Stimulated activated CD4-positive, alpha-beta T cell treated with anti-CD3 and anti-CD28 coated beads, Interleukin-1b, Interleukin-23, amount 100 ng/mL, for 24 hours (primary cell): ENCODE data around the gene AFAP1.

Experiments
- DNase-seq, 4 experiments: peaks; one replicate each; pipeline ENCODE4 v3.0.0-alpha.2; 2020; ENCODE audit warnings: low read depth in 4 of 4, low spot score in 1 of 4

The AFAP1 gene

GRCh38 chr4:7740866-7741525, 198.7 kb downstream of the AFAP1 start:
- DNase-seq, result no peak

- no peak for DNase-seq
These were observed 199.5 kb downstream of the AFAP1 start for GRCh38 chr4:7739918-7740865.

GRCh38 chr4:7739077-7739917, 200.4 kb downstream of the AFAP1 start:
- no peak for DNase-seq

- no peak for DNase-seq
These were observed 201.1 kb downstream of the AFAP1 start for GRCh38 chr4:7738458-7739076.

GRCh38 chr4:7737752-7738457, 201.8 kb downstream of the AFAP1 start:
- DNase-seq, result no peak

- no peak for DNase-seq
These were observed 202.4 kb downstream of the AFAP1 start for GRCh38 chr4:7737268-7737645.

- DNase-seq, result no peak
These were observed 203.0 kb downstream of the AFAP1 start for GRCh38 chr4:7736436-7737267.

- DNase-seq, result no peak
These were observed 203.7 kb downstream of the AFAP1 start for GRCh38 chr4:7735961-7736360.

GRCh38 chr4:7735395-7735794, 204.3 kb downstream of the AFAP1 start:
- no peak for DNase-seq

GRCh38 chr4:7734651-7735260, 204.9 kb downstream of the AFAP1 start:
- no peak for DNase-seq

GRCh38 chr4:7733801-7734650, 205.6 kb downstream of the AFAP1 start:
- DNase-seq, result no peak

GRCh38 chr4:7733201-7733600, 206.5 kb downstream of the AFAP1 start:
- no peak for DNase-seq

GRCh38 chr4:7732263-7732662, 207.4 kb downstream of the AFAP1 start:
- no peak for DNase-seq

GRCh38 chr4:7731437-7731836, 208.2 kb downstream of the AFAP1 start:
- DNase-seq, result no peak

GRCh38 chr4:7727749-7728148, 211.9 kb downstream of the AFAP1 start:
- no peak for DNase-seq

- no peak for DNase-seq
These were observed 212.8 kb downstream of the AFAP1 start for GRCh38 chr4:7726665-7727413.

GRCh38 chr4:7725951-7726350, 213.7 kb downstream of the AFAP1 start:
- no peak for DNase-seq

- DNase-seq, result no peak
These were observed 216.0 kb downstream of the AFAP1 start for GRCh38 chr4:7723625-7724024.
